8988T (cell line): Measurements from ENCODE around the gene TMEM88.

ENCODE experiments used
- DNase-seq: peaks from one replicate; pipeline ENCODE4 v3.0.0; 2011

The TMEM88 gene

DNA sequence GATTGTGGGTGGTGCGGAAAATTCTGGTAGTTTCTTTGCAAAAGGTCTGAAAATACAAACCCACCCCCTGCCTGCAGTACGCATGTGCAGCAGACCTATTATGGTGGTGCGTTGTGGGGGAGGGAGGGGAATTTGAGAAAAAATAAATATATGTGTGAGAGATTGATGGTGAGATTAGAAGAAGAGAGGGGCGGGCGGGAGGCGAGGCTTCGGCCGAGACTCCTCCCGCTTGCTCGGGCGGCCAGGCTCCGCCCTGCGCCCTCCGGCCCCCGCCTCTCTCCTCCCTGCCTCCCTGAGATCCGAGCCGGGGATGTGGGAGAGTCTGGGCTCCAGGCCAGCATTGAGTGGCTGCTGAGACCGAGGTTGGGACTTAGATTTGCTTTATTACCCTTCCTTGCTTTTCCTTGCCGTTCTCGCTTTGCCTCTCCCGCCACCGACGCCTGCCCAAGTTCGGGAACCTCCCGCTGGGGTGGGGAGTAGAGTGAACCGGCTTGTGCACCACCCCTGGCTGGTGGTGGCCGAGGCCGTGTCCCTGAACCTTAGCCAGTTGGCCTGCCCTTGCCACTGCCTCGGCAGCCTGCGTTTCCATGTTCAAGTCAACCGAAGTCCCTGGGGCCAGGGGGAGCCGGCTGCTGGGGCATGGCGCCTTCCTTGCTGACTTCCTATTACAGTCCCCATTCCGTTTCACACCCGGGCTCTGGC, 32.8 kb downstream of the TMEM88 start:
- peak; percentile 69 for DNase-seq

DNA sequence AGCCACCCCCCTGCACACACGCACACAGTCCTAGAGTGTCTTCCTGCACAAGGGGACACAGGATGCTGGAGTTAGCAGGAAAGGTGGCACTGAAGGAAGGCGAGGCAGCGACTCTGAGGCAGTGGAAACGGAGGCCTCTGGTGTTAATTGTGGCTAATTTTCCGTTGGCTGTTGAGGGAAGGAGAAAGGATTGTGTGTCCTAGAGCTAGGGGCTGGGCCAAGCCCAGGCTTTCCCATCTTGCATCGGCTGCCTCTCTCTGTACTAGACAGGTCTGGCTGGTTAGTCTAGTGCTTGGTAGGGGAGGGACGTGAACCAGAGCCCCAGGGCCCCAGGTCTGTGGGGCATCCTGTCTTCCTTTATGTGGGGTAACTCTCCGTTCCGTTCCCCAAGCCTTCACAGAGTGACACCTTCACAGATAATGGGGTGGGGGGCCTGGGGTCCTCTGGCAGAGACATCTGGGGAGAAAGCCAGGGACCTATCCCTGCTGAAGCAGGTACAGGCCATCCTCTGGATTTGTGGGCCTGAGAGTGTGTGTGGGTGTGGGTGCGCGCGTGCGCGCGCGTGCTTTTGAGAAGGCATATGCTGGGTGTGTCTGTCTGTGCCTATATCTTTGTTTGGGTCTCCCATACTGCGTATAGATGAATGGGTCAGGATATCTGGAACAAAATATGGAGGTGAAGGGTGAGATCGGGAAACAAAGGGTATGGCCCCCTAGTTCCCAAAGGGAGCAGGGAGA, 33.5 kb downstream of the TMEM88 start, which contains the start of gene CHD3:
Gene CHD3 (plus strand): TSS at position 606 of the 737 bp plus-strand sequence. CDS start 212 bp downstream, outside the sequence.
- no peak for DNase-seq

DNA sequence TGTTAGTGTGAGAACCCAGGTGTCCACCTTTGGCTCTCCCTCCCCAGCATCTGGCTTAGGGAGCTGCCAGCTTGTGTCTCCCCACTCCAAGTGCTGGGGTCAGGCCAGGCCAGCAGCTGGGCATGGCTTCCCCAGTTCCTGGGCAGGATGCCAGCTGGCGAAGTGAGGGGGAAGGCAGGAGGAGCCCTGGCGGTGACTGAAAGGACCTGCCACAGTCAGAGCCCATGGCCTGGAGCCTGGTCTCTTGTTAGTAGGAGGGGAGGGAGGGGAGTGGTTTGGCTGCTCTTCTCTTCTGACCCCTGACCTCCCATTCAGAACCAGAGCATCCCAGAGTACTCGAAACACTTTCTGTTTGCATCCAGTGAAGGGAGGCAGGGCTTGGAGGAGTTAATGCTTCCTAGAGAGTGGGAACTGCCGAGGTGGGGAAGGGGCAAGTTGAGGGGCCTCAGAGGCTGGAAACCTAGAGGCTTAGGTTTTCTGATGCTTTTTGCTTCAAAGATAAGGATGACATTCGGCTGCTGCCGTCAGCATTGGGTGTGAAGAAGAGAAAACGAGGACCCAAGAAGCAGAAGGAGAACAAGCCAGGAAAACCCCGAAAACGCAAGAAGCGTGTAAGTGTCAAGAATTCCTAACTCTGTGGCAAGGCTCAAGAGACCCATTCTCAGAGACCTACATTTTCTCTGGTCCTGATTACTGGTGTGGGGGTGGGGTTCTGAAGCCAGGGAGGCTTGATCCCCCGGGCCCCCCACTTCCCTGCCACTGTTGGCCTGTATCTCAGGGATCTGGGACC, 34.5 kb downstream of the TMEM88 start:
- DNase-seq = peak; percentile 72

DNA sequence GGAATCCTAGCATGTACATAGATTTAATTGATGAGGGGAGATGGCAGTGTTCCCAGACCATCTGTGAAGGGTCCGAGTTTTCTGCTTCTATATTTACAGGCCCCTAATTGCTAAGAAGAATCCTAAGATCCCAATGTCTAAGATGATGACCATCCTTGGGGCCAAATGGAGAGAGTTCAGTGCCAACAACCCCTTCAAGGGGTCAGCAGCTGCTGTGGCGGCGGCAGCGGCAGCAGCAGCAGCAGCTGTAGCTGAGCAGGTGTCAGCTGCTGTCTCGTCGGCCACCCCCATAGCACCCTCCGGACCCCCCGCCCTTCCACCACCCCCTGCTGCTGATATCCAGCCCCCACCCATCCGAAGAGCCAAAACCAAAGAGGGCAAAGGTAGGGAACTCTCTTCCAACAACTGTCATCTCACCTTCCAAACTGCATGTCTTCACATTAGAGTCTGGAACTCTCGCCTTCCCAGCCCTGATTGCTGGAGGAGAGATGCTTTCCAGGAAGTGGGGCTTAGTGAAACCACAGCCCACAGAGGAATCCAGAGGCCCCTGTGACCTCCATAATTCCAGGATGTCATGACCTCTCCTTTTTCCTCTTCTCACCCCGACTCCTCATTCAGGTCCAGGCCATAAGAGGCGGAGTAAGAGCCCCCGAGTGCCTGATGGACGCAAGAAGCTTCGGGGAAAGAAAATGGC, 38.5 kb downstream of the TMEM88 start:
- no peak for DNase-seq

DNA sequence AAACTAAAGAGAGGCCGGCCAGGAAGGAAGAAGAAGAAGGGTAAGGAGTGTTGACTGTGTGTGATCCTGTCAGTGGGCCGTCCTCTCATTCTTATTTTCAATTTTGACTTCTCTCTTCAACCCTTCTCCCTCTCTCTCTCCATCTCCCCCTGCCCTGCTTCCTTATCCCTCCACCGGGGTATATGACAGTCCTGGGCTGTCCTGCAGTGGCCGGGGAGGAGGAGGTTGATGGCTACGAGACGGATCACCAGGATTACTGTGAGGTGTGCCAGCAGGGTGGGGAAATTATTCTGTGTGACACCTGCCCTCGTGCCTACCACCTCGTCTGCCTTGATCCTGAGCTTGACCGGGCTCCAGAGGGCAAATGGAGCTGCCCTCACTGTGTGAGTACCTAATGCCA, 39.4 kb downstream of the TMEM88 start:
- DNase-seq = no peak

DNA sequence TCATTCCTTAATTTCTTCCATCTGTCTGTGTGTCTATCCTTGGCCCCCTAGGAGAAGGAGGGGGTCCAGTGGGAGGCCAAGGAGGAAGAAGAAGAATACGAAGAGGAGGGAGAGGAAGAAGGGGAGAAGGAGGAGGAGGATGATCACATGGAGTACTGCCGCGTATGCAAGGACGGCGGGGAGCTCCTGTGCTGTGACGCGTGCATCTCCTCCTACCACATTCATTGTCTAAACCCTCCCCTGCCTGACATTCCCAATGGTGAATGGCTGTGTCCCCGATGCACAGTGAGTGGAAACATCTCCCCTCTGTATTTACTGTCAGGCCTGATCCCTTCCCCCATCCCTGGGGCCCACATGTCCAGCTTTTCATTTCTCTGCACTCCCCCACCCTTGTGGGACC, 40.0 kb downstream of the TMEM88 start:
- no peak for DNase-seq

DNA sequence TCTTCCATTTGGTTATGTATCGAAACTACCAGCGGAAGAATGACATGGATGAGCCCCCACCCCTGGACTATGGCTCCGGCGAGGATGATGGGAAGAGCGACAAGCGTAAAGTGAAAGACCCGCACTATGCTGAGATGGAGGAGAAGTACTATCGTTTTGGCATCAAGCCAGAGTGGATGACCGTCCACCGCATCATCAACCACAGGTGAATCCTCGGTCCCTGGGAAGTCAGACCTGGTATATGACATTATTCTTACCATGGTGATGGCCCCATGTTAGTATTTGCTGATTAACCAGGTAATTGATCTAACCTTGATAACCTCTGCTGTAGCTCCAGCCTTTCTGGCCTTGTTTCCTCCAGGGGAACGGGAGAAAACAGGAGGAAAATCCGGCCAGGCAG, 42.2 kb downstream of the TMEM88 start:
- no peak for DNase-seq

DNA sequence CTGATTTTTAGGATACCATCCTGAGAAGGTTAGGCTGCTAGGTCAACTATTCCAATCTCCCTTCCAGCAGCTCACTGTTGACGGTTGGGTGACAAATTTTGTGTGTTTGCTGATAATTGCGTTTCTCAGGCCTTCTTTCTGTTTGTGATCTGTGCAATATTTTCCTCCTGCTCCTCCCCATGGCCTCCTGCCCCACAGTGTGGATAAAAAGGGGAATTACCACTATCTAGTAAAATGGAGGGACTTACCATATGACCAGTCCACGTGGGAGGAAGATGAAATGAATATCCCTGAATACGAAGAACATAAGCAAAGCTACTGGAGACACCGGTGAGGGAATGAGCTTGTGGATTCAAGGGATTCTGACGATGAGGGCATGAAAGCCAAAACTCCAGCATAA, 42.9 kb downstream of the TMEM88 start:
- no peak for DNase-seq

DNA sequence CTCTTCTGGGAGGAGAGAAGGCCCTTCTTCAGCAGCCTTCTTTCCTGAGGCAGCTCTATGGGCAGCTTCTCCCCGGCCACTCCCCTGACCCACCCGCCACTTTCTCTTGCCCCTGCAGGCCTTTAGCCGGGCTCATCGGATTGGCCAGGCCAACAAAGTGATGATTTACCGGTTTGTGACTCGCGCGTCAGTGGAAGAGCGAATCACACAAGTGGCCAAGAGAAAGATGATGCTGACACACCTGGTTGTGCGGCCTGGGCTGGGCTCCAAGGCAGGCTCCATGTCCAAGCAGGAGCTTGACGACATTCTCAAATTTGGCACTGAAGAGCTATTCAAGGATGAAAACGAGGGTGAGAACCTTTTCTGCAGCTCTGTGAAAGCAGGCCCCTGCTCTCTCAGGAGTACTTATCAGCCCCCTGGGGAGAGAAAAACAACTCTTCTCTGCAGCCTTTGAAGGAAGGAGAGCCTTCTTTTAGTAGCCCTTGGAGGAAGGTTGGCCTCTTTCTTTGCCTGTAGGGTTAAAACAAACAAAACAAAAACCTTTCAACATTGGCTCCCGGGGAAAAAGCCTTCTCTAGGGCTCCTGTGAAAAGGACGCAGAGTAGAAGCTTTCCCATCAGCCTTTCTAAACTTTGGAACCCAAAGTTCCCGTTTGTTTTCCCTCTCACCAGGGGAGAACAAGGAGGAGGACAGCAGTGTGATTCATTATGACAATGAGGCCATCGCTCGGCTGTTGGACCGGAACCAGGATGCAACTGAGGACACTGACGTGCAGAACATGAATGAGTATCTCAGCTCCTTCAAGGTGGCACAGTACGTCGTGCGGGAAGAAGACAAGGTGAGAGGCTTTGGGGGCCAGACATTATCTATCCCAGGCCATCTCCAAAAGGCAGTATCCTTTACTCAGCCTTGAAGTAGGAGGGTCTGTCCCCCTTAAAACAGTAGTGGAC, 48.6 kb downstream of the TMEM88 start:
- no peak for DNase-seq
